Osteocyte (in vitro differentiated cells): ENCODE data around the gene CPXM2. TPM values are rescaled to one million over a fixed set of nuclear protein-coding genes. Genes with fewer than 3 reads are reported as not detected.

ENCODE experiments used
- DNase-seq: peaks from one replicate; pipeline ENCODE4 v3.0.0; 2021; ENCODE audit warnings: mixed read lengths; ENCODE audit not compliant: unreplicated experiment; ENCODE audit errors: extremely low spot score
- H3K27ac Mint-ChIP-seq: one replicate; pipeline ENCODE4 v1.8.0; 2021; ENCODE audit warnings: mild to moderate bottlenecking, mixed read lengths; ENCODE audit not compliant: unreplicated experiment
- H3K27me3 Mint-ChIP-seq: one replicate; pipeline ENCODE4 v1.8.0; 2021; ENCODE audit warnings: mixed read lengths; ENCODE audit not compliant: unreplicated experiment
- H3K36me3 Mint-ChIP-seq: one replicate; pipeline ENCODE4 v1.8.0; 2021; ENCODE audit warnings: mixed read lengths; ENCODE audit not compliant: unreplicated experiment
- H3K4me1 Mint-ChIP-seq: one replicate; pipeline ENCODE4 v1.8.0; 2021; ENCODE audit warnings: mixed read lengths; ENCODE audit not compliant: unreplicated experiment
- H3K4me3 Mint-ChIP-seq: one replicate; pipeline ENCODE4 v1.8.0; 2021; ENCODE audit warnings: mild to moderate bottlenecking, moderate library complexity, mixed read lengths; ENCODE audit not compliant: unreplicated experiment
- H3K9me3 Mint-ChIP-seq: one replicate; pipeline ENCODE4 v1.8.0; 2021; ENCODE audit warnings: mixed read lengths; ENCODE audit not compliant: unreplicated experiment
- CTCF ChIP-seq: fragments of 200-600 bp; sonication (generic); IDR thresholded peaks from 2 replicates; pipeline ENCODE4 v1.5.0; 2021; ENCODE audit warnings: antibody characterized with exemption, mild to moderate bottlenecking, moderate library complexity
- total RNA-seq: library from RNA; stranded (reverse); gene quantifications from 2 replicates; pipeline ENCODE4 v1.2.1, GENCODE V29; 2021

CPXM2 gene
- total RNA-seq, 1 donor from 2014 or later: not detected

- DNase-seq: no peak
- no peaks in the 10 kb centered on the region for H3K27me3 Mint-ChIP-seq
- no peak overlapping the region for H3K27ac Mint-ChIP-seq
- H3K36me3 Mint-ChIP-seq: no peaks in the 10 kb centered on the region
- no peak for TF ChIP-seq CTCF
- no peaks in the 10 kb centered on the region for H3K9me3 Mint-ChIP-seq
- no peaks in the 10 kb centered on the region for H3K4me1 Mint-ChIP-seq
- no peak overlapping the region for H3K4me3 Mint-ChIP-seq
Measured at GRCh38 chr10:123761666-123762230, 129.9 kb downstream of the CPXM2 start.

- no peaks in the 10 kb centered on the region for H3K4me1 Mint-ChIP-seq
- DNase-seq: no peak
- H3K36me3 Mint-ChIP-seq: no peaks in the 10 kb centered on the region
- no peak for TF ChIP-seq CTCF
- no peaks in the 10 kb centered on the region for H3K27me3 Mint-ChIP-seq
- H3K4me3 Mint-ChIP-seq: no peak overlapping the region
- no peaks in the 10 kb centered on the region for H3K9me3 Mint-ChIP-seq
- no peak overlapping the region for H3K27ac Mint-ChIP-seq
Measured at GRCh38 chr10:123761038-123761428, 130.6 kb downstream of the CPXM2 start.

GRCh38 chr10:123760356-123761037 is 131.1 kb downstream of the CPXM2 start:
- no peaks in the 10 kb centered on the region for H3K27me3 Mint-ChIP-seq
- H3K9me3 Mint-ChIP-seq: no peaks in the 10 kb centered on the region
- no peak for TF ChIP-seq CTCF
- no peaks in the 10 kb centered on the region for H3K36me3 Mint-ChIP-seq
- H3K27ac Mint-ChIP-seq: no peak overlapping the region
- H3K4me3 Mint-ChIP-seq: no peak overlapping the region
- no peak for DNase-seq
- H3K4me1 Mint-ChIP-seq: no peaks in the 10 kb centered on the region

GRCh38 chr10:123759501-123760031 is 132.0 kb downstream of the CPXM2 start:
- H3K27ac Mint-ChIP-seq: no peak overlapping the region
- no peaks in the 10 kb centered on the region for H3K9me3 Mint-ChIP-seq
- no peaks in the 10 kb centered on the region for H3K27me3 Mint-ChIP-seq
- no peak overlapping the region for H3K4me3 Mint-ChIP-seq
- no peaks in the 10 kb centered on the region for H3K4me1 Mint-ChIP-seq
- TF ChIP-seq CTCF: no peak
- DNase-seq: no peak
- no peaks in the 10 kb centered on the region for H3K36me3 Mint-ChIP-seq

GRCh38 chr10:123759041-123759440 is 132.6 kb downstream of the CPXM2 start:
- Mint-ChIP-seq H3K4me3 (no peak overlapping the region), H3K27ac (no peak overlapping the region), H3K36me3 (no peaks in the 10 kb centered on the region), H3K4me1 (no peaks in the 10 kb centered on the region), H3K9me3 (no peaks in the 10 kb centered on the region), H3K27me3 (no peaks in the 10 kb centered on the region)
- DNase-seq: no peak
- TF ChIP-seq CTCF: no peak
